Spleen (tissue), 7 donors: Measurements from ENCODE around the gene MIEF2.

Experiments used
- POLR2A ChIP-seq, 3 donors: fragments of 450-650 bp; IDR thresholded peaks; one replicate each; pipeline ENCODE4 v1.5.1; 2017; ENCODE audit warnings: antibody characterized with exemption in 3 of 3, mild to moderate bottlenecking in 1 of 3
- TF ChIP-seq, protein P1 (sequence below), 11 experiments: fragments of 200-600 bp in 7 of 11; fragments of 450-650 bp in 4 of 11; sonication (generic) in 4 of 11; IDR thresholded peaks in 8 of 11; conservative IDR thresholded peaks in 3 of 11; 1 replicate in 7 of 11; 2 replicates in 4 of 11; pipeline versions ENCODE4 v1.4.0 to v1.8.0; 2016 to 2021; ENCODE audit warnings: antibody characterized with exemption in 11 of 11, inconsistent platforms in 4 of 11, mild to moderate bottlenecking in 1 of 11
- donor health status: DM: no; HTN: no; CAD: no; lungs with moderate emphysema.
- donor health status: DM: no; HTN: no; CAD: no.
- donor health status: DM: no; HTN: no; CAD: no.

DNA sequence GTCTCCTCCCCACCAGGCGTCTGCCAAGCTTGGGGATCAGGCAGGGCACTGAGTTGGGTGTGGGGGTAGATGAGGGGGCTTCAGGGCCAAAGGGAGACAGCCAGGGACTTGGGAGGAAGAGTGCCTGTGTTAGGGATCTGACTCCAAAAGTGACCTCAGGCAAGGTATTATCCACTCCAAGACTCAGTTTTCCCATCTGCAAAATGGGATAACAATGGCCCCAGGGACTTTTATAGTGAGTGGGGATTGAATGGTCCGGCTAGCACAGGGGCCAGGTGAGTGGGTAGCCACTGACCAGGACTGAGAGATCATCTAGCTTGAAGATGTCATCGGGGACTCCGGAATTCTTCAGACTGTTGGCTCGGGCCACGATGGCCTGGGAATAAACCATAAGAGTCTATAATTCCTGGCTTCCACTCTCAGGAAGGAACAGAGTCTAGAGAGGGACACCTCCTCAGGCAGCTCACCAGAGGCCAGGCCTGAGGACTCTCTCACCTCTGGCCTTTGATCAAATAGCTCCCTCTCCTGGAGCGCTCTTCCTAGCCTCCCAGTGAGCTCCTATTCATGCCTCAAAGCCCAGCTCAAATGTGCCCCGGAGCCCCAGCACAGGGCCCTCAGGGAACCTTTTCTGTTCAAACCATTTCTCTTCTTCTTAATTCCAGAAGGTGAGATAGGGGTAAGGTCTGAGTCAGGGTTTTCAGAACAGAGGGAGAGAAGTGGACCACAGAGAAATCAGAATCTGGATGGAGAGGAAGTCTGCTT lies 5.4 kb upstream of the MIEF2 start:
- TF ChIP-seq, protein P1, sequence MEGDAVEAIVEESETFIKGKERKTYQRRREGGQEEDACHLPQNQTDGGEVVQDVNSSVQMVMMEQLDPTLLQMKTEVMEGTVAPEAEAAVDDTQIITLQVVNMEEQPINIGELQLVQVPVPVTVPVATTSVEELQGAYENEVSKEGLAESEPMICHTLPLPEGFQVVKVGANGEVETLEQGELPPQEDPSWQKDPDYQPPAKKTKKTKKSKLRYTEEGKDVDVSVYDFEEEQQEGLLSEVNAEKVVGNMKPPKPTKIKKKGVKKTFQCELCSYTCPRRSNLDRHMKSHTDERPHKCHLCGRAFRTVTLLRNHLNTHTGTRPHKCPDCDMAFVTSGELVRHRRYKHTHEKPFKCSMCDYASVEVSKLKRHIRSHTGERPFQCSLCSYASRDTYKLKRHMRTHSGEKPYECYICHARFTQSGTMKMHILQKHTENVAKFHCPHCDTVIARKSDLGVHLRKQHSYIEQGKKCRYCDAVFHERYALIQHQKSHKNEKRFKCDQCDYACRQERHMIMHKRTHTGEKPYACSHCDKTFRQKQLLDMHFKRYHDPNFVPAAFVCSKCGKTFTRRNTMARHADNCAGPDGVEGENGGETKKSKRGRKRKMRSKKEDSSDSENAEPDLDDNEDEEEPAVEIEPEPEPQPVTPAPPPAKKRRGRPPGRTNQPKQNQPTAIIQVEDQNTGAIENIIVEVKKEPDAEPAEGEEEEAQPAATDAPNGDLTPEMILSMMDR (IDR thresholded peaks at IDR 0.05 in 8 of 11, conservative IDR thresholded peaks at IDR 0.05 in 3 of 11), result no peak
- TF ChIP-seq POLR2A (IDR thresholded peaks at IDR 0.05), result no peak
